Pancreas (tissue), 10 donors: Measurements from ENCODE around the gene ZNF581. TPM values are rescaled to one million over a fixed set of nuclear protein-coding genes. Genes with fewer than 3 reads are reported as not detected.

Experiments
- ATAC-seq, 4 donors: fragments of 200-7000 bp; cut with Tn5 transposase; one replicate each; pipeline versions ENCODE4 v1.8.0 to v1.9.1; 2020; ENCODE audit warnings: mild to moderate bottlenecking in 4 of 4, moderate library complexity in 4 of 4
- DNase-seq, 6 donors: peaks; one replicate each; pipeline ENCODE4 v3.0.0-alpha.2; 2020
- FAIRE-seq: peaks from 2 replicates; lab custom pipeline; 2012; peaks lifted over from hg19 to GRCh38; lab: Jason Lieb, UNC
- H3K27ac ChIP-seq, 4 donors: fragments of 200-600 bp; sonication (generic); 1 replicate in 3 of 4; 2 replicates in 1 of 4; pipeline versions ENCODE4 v1.5.0 to v1.8.0; 2020
- H3K27me3 ChIP-seq, 4 donors: fragments of 200-600 bp; one replicate each; pipeline ENCODE4 v1.8.0; 2021
- H3K36me3 ChIP-seq, 3 donors: fragments of 200-600 bp; sonication (generic) in 1 of 3; one replicate each; pipeline versions ENCODE4 v1.5.0 to v1.8.0; 2020 to 2021
- H3K4me1 ChIP-seq, 3 donors: fragments of 200-600 bp; one replicate each; pipeline ENCODE4 v1.8.0; 2021
- H3K4me3 ChIP-seq, 4 donors: fragments of 200-600 bp; sonication (generic) in 2 of 4; one replicate each; pipeline versions ENCODE4 v1.5.0 to v1.8.0; 2020 to 2021
- H3K9me3 ChIP-seq, 4 donors: fragments of 200-600 bp; one replicate each; pipeline ENCODE4 v1.8.0; 2021
- WGBS, 2 donors: extraction: QIAGEN DNeasy Blood & Tissue Kit; methylation state at CpG; one replicate each; pipeline ENCODE4 v1.1.7; 2013; 5-methylcytosine and 5-hydroxymethylcytosine counted together
- intact Hi-C, 3 donors: fragments of 100-400 bp; cut with DNase I; formaldehyde crosslinking; loops; one replicate each; pipeline versions ENCODE4 v1.11.1 to v1.14.2; 2022
- polyA plus RNA-seq, 2 donors: library from polyadenylated mRNA; stranded (reverse); fragments of 200-250 nt; gene quantifications; one replicate each; pipeline ENCODE4 v1.2.3, GENCODE V29; 2013
- total RNA-seq, 6 donors: library from RNA; stranded (reverse); fragmentation: NEBNext Ultra II Directional in 4 of 6; extraction: Animal tissue kit (Norgen Biotek cat#: 25700) in 4 of 6; gene quantifications; one replicate each; pipeline versions ENCODE4 v1.2.1 to v1.2.4, GENCODE V29; 2021 to 2023
- TF ChIP-seq, protein P1 (sequence below), 4 donors: fragments of 200-600 bp; sonication (generic) in 3 of 4; IDR thresholded peaks; one replicate each; pipeline versions ENCODE4 v1.5.0 to v1.8.0; 2021; ENCODE audit warnings: antibody characterized with exemption in 4 of 4
- donor health status: healthy with polysubstance abuse.
- donor health status: DM: no; HTN: no; CAD: no; lungs with moderate emphysema.
- donor health status: DM: no; HTN: no; CAD: no.
- donor health status: control.
- donor health status: control.
- donor health status: Bipolar disorder and iron deficiency.
- donor health status: DM: yes; HTN: yes; CAD: no.
- donor health status: DM: no; HTN: no; CAD: no.
- donor health status: DM: no; HTN: no; CAD: no.
- donor health status: DM: yes; HTN: yes; CAD: no.

The ZNF581 gene
- total and polyA plus RNA-seq, 8 donors, result 12.9 to 23.2 (median 15.2) TPM

DNA sequence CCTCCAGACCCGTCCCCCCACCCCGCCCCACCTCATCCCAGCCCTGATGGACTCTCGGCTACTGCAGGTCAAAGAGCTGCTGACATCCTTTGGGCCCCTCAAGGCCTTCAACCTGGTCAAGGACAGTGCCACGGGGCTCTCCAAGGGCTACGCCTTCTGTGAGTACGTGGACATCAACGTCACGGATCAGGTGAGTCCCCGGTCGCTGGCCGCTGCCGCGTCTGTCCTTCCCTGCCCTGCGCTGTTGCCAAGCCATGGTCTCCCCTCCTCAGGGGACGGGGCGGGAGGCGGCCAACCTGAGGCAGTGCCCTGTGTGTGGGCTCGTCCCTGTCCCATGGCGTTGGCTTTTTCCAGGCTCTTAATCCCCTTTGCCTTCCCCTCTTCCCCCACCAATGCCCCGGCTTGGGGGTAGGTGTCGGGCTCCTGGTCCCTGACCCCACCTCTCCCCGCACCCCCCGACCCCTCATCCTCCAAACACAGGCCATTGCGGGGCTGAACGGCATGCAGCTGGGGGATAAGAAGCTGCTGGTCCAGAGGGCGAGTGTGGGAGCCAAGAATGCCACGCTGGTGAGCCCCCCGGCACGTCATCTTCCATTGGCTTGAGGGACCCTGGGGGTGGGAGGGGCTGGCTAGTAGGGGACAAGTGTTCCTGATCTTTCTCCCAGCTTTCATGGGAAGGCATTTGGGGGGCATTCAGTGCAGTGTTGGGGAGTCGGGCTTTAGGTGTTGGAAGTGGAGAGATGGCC is 25.3 kb downstream of the ZNF581 start:
- DNase-seq (peak in 1 of 6 donors; percentile 70), ATAC-seq (no peak), FAIRE-seq (no peak)
- TF ChIP-seq, protein P1, sequence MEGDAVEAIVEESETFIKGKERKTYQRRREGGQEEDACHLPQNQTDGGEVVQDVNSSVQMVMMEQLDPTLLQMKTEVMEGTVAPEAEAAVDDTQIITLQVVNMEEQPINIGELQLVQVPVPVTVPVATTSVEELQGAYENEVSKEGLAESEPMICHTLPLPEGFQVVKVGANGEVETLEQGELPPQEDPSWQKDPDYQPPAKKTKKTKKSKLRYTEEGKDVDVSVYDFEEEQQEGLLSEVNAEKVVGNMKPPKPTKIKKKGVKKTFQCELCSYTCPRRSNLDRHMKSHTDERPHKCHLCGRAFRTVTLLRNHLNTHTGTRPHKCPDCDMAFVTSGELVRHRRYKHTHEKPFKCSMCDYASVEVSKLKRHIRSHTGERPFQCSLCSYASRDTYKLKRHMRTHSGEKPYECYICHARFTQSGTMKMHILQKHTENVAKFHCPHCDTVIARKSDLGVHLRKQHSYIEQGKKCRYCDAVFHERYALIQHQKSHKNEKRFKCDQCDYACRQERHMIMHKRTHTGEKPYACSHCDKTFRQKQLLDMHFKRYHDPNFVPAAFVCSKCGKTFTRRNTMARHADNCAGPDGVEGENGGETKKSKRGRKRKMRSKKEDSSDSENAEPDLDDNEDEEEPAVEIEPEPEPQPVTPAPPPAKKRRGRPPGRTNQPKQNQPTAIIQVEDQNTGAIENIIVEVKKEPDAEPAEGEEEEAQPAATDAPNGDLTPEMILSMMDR (IDR thresholded peaks at IDR 0.05), result no peak
- Histone ChIP-seq H3K36me3 (peaks cover 11 to 54% (median 28%) of the 10 kb centered on the region in 3 donors), H3K4me1 (no peaks in the 10 kb centered on the region), H3K4me3 (no peak overlapping the region), H3K9me3 (no peaks in the 10 kb centered on the region), H3K27ac (no peak overlapping the region), H3K27me3 (no peaks in the 10 kb centered on the region)
- 85% methylated on average over 30 of the region's 30 CpGs for WGBS, 2 donors
- intact Hi-C loops, result no loop called here

DNA sequence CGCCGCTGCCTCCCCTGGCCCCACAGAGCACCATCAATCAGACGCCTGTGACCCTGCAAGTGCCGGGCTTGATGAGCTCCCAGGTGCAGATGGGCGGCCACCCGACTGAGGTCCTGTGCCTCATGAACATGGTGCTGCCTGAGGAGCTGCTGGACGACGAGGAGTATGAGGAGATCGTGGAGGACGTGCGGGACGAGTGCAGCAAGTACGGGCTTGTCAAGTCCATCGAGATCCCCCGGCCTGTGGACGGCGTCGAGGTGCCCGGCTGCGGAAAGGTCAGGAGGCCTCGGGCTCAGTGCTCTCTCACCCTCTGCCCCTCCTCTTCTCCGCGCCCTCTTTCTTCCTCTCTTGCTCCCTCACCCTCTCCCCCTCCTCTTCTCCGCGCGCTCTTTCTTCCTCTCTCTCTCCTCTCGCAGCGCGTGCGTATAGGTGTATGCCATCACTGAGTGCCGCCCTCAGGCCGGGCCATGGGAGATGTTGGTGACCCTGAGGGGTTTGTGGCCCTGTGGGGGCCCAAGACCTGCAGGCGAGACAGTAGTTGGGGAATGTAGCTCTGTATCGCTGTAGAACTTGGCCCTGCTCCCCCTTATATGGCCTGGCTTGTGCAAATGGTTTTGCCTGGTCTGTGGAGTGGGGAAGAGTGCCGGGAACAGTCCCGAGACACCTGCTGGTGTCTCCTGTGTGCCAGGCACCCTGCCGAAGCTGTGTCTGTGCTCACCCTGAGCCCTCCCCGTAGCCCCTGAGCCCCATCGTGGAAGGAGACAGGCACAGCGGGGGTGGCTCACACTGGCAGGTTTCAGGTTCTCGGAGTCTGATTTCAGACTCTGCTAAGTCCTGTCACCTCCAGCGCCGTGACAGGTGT is 26.2 kb downstream of the ZNF581 start:
- H3K9me3 ChIP-seq, result no peaks in the 10 kb centered on the region
- peaks cover 11 to 46% (median 21%) of the 10 kb centered on the region in 3 donors for H3K36me3 ChIP-seq
- H3K4me1 ChIP-seq, result peaks cover 0 to 2% (median 0%) of the 10 kb centered on the region in 3 donors
- TF ChIP-seq, protein P1 (IDR thresholded peaks at IDR 0.05), result no peak
- H3K4me3 ChIP-seq, result no peak overlapping the region
- DNase-seq (peak in 1 of 6 donors; percentile 74), ATAC-seq (no peak), FAIRE-seq (no peak)
- 85 to 87% methylated on average over 36 to 43 of the region's 43 CpGs for WGBS, 2 donors
- intact Hi-C loops, result no loop called here
- H3K27ac ChIP-seq, result no peak overlapping the region
- no peaks in the 10 kb centered on the region for H3K27me3 ChIP-seq

DNA sequence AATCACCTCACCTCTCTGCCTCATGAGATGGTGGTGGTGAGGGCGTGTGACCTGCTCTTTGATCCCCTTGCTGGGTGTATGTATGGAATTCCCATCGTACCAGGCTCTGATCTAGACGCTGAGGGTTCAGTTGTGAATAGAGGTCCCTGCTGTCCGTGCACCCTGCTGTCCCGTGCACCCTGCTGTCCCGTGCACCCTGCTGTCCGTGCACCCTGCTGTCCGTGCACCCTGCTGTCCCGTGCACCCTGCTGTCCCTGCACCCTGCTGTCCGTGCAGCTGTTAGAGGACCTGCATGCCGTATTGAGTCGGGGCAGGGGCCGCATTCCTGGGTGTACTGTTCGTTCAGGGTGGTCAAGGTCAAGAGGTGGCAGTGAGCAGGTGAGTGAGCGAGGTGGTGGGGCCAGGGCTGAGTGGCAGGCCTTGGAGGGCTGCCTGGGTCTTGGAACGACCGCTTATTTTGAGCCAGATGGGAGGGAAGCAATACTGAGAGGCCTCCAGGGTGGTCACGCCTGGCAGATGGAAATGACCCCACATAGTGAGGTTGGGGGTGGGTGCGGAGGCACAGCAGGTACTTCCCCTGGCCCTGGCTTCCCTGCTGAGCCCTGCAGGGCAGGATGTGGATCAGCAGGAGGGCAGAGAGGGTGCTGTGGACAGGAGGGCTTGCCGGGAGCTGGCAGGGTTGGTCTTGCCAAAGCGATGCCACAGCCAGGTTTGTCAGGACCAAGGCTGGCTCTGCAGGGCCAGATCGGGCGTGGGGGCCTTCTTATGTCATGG is 27.0 kb downstream of the ZNF581 start:
- peak in 4 of 6 donors; percentile 55 to 95 (median 62) for DNase-seq

DNA sequence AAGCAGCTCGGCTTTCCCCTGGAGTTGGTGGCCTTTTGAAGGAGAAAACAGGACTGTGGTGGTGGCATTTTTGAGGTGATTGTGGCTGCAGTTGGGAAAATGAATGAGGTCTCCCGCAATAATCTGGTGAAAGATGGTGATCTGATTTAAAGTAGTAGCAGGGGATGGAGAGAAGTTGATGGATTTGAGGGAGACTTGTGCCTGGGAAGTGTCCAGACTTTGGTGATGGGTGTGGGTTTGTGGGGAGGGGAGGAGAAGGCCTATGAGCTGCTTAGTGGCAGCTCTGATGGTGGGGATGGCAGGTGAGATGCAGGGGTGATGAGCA is 27.6 kb downstream of the ZNF581 start:
- TF ChIP-seq, protein P1 (IDR thresholded peaks at IDR 0.05), result no peak
- peaks cover 8 to 40% (median 18%) of the 10 kb centered on the region in 3 donors for H3K36me3 ChIP-seq
- no peaks in the 10 kb centered on the region for H3K27me3 ChIP-seq
- ATAC-seq (no peak), FAIRE-seq (no peak), DNase-seq (no peak)
- WGBS, 2 donors, result 65 to 71% methylated on average over 2 of the region's 2 CpGs
- H3K9me3 ChIP-seq, result no peaks in the 10 kb centered on the region
- no peak overlapping the region for H3K27ac ChIP-seq
- peaks cover 0 to 5% (median 1%) of the 10 kb centered on the region in 3 donors for H3K4me1 ChIP-seq
- no peak overlapping the region for H3K4me3 ChIP-seq
- intact Hi-C loops, result no loop called here

More for the DNA sequence above, 27.0 kb downstream of the ZNF581 start:
- no peaks in the 10 kb centered on the region for H3K9me3 ChIP-seq
- 66 to 67% methylated on average over 23 of the region's 23 CpGs for WGBS, 2 donors
- TF ChIP-seq, protein P1 (IDR thresholded peaks at IDR 0.05), result no peak
- H3K27me3 ChIP-seq, result no peaks in the 10 kb centered on the region
- ATAC-seq (no peak), FAIRE-seq (no peak)
- no peak overlapping the region for H3K4me3 ChIP-seq
- peaks cover 0 to 2% (median 0%) of the 10 kb centered on the region in 3 donors for H3K4me1 ChIP-seq
- H3K36me3 ChIP-seq, result peaks cover 11 to 46% (median 21%) of the 10 kb centered on the region in 3 donors
- no peak overlapping the region for H3K27ac ChIP-seq
- intact Hi-C loops, result no loop called here
